ENCODE results near the gene CACHD1. TPM values are rescaled to one million over a fixed set of nuclear protein-coding genes. Genes with fewer than 3 reads are reported as not detected.

CACHD1 gene
- total and polyA plus RNA-seq, 9 of the 15 experiments (the other 6 are each of a cell fraction or from before 2014, with no cell fraction given), result 0.07 TPM; not detected in 8

DNA sequence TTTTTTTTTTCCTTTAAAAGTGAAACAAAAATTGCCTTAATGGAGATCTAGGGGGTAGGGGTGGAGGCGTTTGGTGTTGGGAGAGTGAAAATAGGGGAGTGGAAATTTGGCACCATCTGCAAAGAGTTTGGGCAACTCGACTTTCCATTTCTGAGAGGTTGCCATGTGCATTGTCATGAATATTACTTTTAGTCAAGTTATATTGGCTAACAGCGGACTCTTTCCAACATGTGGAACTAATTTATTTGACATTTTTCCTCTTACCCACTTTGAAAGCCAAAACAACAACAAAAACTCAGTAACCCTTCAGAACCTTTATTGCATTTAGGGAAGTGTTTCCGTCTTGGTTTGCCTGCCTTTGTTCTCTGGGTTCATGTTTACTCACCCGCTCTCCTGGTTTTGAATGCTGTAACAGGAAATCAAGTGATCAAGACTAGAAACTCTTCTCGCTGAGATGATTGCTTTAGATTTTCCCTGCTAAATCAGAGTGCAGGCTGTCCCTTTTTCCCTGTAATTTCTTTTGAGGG is 70.4 kb downstream of the CACHD1 start:
- no peak overlapping the region for H2AFZ ChIP-seq (ENCODE audit: low read depth, low read length)
- ChIA-PET CTCF (ENCODE audit: low intra/inter-chr PET ratio) (no interaction called here), POLR2A (no interaction called here)
- ATAC-seq (no peak), DNase-seq (ENCODE audit: extremely low read depth in 1 of 4, low spot score in 3 of 4) (no peak), FAIRE-seq (no peak)
- H4K20me1 ChIP-seq (replicated peaks; ENCODE audit: control insufficient read depth, insufficient read depth, low read length), result no peaks in the 10 kb centered on the region
- H3K27me3 ChIP-seq (ENCODE audit: control insufficient read depth in 2 of 2, insufficient read depth in 2 of 2, low read length in 2 of 2), result no peaks in the 10 kb centered on the region; a peak in 1 of 5 replicates
- intact Hi-C loops (cut with micrococcal nuclease) (no loop called here), in situ Hi-C loops (cut with MboI) (no loop called here)
- no peaks in the 10 kb centered on the region for H3K9me3 ChIP-seq (replicated peaks; ENCODE audit: control insufficient read depth, insufficient read depth, low read depth, low read length)
- H3K9ac ChIP-seq (ENCODE audit: insufficient read depth in 1 of 2, low read depth in 2 of 2, low read length in 2 of 2), result no peak overlapping the region
- no peak overlapping the region for H3K4me2 ChIP-seq (ENCODE audit: insufficient read depth, low read length)
- H3K4me3 ChIP-seq, result no peak overlapping the region
- no peaks in the 10 kb centered on the region for H3K4me1 ChIP-seq (replicated peaks in 1 of 2; ENCODE audit: control insufficient read depth in 2 of 2, insufficient read depth in 2 of 2, low read length in 2 of 2)
- WGBS (ENCODE audit: insufficient coverage, low coverage, missing lambda C conversion rate), result 0% methylated on average over 6 of the region's 6 CpGs
- TF ChIP-seq HDGF (IDR thresholded peaks at IDR 0.05), result no peak
- TF ChIP-seq SP1 (CRISPR knock-in tag; IDR thresholded peaks at IDR 0.05), result no peak
- no peak for TF ChIP-seq ZSCAN32 (CRISPR knock-in tag; IDR thresholded peaks at IDR 0.05)
- TF ChIP-seq SIRT6 (IDR thresholded peaks at IDR 0.05; ENCODE audit: low read depth, low read length), result no peak
- no peak for TF ChIP-seq HNRNPLL (IDR thresholded peaks at IDR 0.05; ENCODE audit: low read depth, low read length, poor library complexity, severe bottlenecking)
- TF ChIP-seq FOXA1 (IDR thresholded peaks at IDR 0.05; ENCODE audit: borderline replicate concordance), result no peak
- H3K27ac ChIP-seq (ENCODE audit: extremely low read depth, low read depth, low read length), result no peak overlapping the region
- no peaks in the 10 kb centered on the region for H3K36me3 ChIP-seq (ENCODE audit: control insufficient read depth, insufficient read depth, low read length)
- H3K9me1 ChIP-seq (ENCODE audit: control insufficient read depth, insufficient read depth, low read length), result no peaks in the 10 kb centered on the region
- no TSS peak for BruUV-seq (replicated peaks)
- H3K79me2 ChIP-seq (ENCODE audit: control insufficient read depth, insufficient read depth, low read length), result no peaks in the 10 kb centered on the region

DNA sequence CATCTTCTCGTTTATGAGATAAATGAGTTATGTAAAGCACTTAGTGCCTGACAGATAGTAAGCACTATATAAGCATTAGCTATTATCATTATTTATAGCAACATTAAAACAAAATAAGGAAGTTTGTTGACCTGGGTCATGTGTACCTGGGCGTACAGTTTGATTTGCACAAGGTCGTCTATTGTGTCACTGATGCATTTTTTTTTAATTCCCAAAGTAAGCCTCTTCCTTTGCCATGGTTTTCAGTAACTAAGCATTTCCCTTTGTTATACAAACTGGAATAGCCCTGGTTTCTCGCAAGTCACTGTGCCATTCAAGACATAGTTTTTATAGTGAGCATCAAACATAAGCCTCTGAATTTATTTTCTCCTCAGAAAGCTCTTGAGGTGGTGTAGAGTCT is 72.2 kb downstream of the CACHD1 start:
- Histone ChIP-seq H3K36me3 (ENCODE audit: control insufficient read depth, insufficient read depth, low read length) (no peaks in the 10 kb centered on the region), H3K4me3 (no peak overlapping the region), H3K4me2 (ENCODE audit: insufficient read depth, low read length) (no peak overlapping the region), H4K20me1 (replicated peaks; ENCODE audit: control insufficient read depth, insufficient read depth, low read length) (no peaks in the 10 kb centered on the region), H3K79me2 (ENCODE audit: control insufficient read depth, insufficient read depth, low read length) (no peaks in the 10 kb centered on the region), H3K4me1 (replicated peaks in 1 of 2; ENCODE audit: control insufficient read depth in 2 of 2, insufficient read depth in 2 of 2, low read length in 2 of 2) (no peaks in the 10 kb centered on the region), H3K27ac (ENCODE audit: extremely low read depth, low read depth, low read length) (no peak overlapping the region), H3K9ac (ENCODE audit: insufficient read depth in 1 of 2, low read depth in 2 of 2, low read length in 2 of 2) (no peak overlapping the region), H2AFZ (ENCODE audit: low read depth, low read length) (no peak overlapping the region), H3K27me3 (ENCODE audit: control insufficient read depth in 2 of 2, insufficient read depth in 2 of 2, low read length in 2 of 2) (peaks cover 0 to under 1% of the 10 kb centered on the region in 2 experiments; a peak in 2 of 5 replicates), H3K9me1 (ENCODE audit: control insufficient read depth, insufficient read depth, low read length) (no peaks in the 10 kb centered on the region), H3K9me3 (replicated peaks; ENCODE audit: control insufficient read depth, insufficient read depth, low read depth, low read length) (no peaks in the 10 kb centered on the region; the same call in 1 of the 2 replicates)
- DNase-seq (ENCODE audit: extremely low read depth in 1 of 4, low spot score in 3 of 4) (no peak), ATAC-seq (no peak), FAIRE-seq (no peak)
- WGBS (ENCODE audit: insufficient coverage, low coverage, missing lambda C conversion rate), result 1% methylated on average over 4 of the region's 4 CpGs
- BruUV-seq (replicated peaks), result no TSS peak
- POLR2A ChIA-PET, result no interaction called here
- intact Hi-C loops (cut with micrococcal nuclease), result no loop called here
- in situ Hi-C loops (cut with MboI), result no loop called here
- CTCF ChIA-PET (ENCODE audit: low intra/inter-chr PET ratio), result no interaction called here
- TF ChIP-seq BRCA1 (IDR thresholded peaks at IDR 0.05) (no peak), BRCA1 (CRISPR knock-in tag; IDR thresholded peaks at IDR 0.05) (no peak), XRCC3 (IDR thresholded peaks at IDR 0.05) (no peak), ZBED1 (IDR thresholded peaks at IDR 0.05) (no peak), HDAC1 (IDR thresholded peaks at IDR 0.05) (no peak), BDP1 (IDR thresholded peaks at IDR 0.05; ENCODE audit: insufficient read depth, insufficient read length) (no peak)

Data from K562 (cell line).